ENCODE measurements around the gene IFIT1B. TPM values are rescaled to one million over a fixed set of nuclear protein-coding genes. Genes with fewer than 3 reads are reported as not detected.

Gene IFIT1B
- total RNA-seq, 2 donors from 2014 or later: not detected

DNA sequence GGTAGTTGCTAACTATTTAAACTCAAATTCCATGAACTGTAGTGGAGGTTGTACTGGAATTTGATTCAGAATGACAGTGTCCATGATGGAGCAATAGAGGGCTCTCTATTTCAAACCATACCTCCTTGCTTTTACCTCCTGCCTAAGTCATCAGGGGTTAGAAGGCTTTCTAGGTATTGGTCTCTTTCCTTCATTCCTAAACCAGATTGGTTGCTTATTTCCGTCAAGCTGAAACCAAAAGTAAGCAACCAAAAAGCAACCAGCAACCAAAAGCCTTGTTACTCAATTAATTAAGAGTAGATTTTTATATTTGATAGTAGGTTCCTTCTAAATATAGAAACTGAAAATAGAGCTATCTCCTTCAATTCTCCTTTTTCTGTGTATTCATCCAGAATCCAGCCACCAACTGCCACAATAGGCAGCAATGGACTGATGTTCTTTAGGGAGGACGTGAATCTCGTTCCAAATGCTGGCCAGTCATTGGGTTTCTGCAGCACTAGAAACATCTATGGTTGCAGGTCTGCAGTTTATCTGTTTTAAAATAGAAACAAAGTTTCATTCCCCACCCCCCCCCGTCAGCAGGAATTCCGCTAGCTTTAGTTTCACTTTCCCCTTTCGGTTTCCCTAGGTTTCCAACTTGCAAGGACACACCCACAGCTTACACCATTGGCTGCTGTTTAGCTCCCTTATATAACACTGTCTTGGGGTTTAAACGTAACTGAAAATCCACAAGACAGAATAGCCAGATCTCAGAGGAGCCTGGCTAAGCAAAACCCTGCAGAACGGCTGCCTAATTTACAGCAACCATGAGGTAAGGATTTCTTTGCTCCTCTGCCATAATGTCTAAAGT is 14.3 kb downstream of the IFIT1B start, which contains the start of gene IFIT1:
IFIT1 (plus strand) TSS at position 717 of the 850 bp plus-strand sequence; CDS start at position 807, 90 bp downstream.
- ATAC-seq (ENCODE audit: insufficient number of reproducible peaks, low FRiP score, low read depth) (peak; percentile 86), DNase-seq (ENCODE audit: low spot score) (peak; percentile 31)
- H3K9me3 ChIP-seq: no peaks in the 10 kb centered on the region
- H3K4me1 ChIP-seq (ENCODE audit: control insufficient read depth in 1 of 2, low read depth in 2 of 2): peaks cover 10 to 27% of the 10 kb centered on the region in 2 donors
- peak within 1 kb of the TSS; percentile 69 to 81 for H3K27ac ChIP-seq
- TF ChIP-seq, protein P1, sequence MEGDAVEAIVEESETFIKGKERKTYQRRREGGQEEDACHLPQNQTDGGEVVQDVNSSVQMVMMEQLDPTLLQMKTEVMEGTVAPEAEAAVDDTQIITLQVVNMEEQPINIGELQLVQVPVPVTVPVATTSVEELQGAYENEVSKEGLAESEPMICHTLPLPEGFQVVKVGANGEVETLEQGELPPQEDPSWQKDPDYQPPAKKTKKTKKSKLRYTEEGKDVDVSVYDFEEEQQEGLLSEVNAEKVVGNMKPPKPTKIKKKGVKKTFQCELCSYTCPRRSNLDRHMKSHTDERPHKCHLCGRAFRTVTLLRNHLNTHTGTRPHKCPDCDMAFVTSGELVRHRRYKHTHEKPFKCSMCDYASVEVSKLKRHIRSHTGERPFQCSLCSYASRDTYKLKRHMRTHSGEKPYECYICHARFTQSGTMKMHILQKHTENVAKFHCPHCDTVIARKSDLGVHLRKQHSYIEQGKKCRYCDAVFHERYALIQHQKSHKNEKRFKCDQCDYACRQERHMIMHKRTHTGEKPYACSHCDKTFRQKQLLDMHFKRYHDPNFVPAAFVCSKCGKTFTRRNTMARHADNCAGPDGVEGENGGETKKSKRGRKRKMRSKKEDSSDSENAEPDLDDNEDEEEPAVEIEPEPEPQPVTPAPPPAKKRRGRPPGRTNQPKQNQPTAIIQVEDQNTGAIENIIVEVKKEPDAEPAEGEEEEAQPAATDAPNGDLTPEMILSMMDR (IDR thresholded peaks at IDR 0.05): no peak
- H3K4me3 ChIP-seq: peak within 1 kb of the TSS; percentile 88
- no peaks in the 10 kb centered on the region for H3K36me3 ChIP-seq
- no peaks in the 10 kb centered on the region for H3K27me3 ChIP-seq (replicated peaks; ENCODE audit: insufficient read depth)

DNA sequence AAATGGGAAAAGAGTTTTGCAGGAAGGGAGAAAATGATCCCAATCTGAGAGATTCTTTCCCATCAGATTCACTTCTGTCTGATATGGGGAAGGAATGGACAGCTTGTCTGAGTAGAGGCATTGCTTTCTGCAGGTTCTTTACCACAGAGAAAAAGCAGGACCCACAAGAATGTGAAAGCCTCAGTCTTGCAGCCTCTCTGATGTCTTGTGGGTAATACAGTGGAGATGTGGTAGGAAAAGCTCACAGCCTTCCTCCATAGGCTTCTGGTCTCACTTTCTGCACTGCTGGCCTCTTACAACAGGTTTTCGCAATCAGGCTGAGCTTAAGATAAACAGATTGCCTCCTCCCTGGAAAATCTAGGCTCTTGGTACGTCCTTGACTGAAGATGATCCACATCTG is 15.1 kb downstream of the IFIT1B start:
- H3K27ac ChIP-seq: peak overlapping the region; percentile 69 to 81
- H3K27me3 ChIP-seq (replicated peaks; ENCODE audit: insufficient read depth): no peaks in the 10 kb centered on the region
- H3K4me1 ChIP-seq (ENCODE audit: control insufficient read depth in 1 of 2, low read depth in 2 of 2): peaks cover 10 to 27% of the 10 kb centered on the region in 2 donors
- H3K9me3 ChIP-seq: no peaks in the 10 kb centered on the region
- DNase-seq (ENCODE audit: low spot score) (no peak), ATAC-seq (ENCODE audit: insufficient number of reproducible peaks, low FRiP score, low read depth) (no peak)
- peak overlapping the region; percentile 88 for H3K4me3 ChIP-seq
- no peaks in the 10 kb centered on the region for H3K36me3 ChIP-seq
- TF ChIP-seq, protein P1 (IDR thresholded peaks at IDR 0.05): no peak

DNA sequence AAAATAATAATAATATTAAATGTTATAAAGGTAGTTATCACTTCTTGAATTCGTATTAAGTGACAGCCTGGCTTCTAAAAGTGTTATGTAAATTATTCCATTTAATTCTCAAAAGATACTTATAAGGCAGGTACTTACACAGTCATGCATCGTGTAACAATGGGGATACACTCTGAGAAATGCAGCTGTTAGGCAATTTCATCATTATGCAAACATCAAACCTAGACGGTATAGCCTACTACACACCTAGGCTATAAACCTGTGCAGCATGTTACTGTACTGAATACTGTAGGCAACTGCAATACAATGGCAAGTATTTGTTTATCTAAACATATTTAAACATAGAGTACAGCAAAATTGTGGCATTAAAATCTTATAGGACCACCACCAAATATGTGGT is 16.0 kb downstream of the IFIT1B start:
- Histone ChIP-seq H3K9me3 (no peaks in the 10 kb centered on the region), H3K36me3 (no peaks in the 10 kb centered on the region), H3K27ac (no peak overlapping the region), H3K27me3 (replicated peaks; ENCODE audit: insufficient read depth) (no peaks in the 10 kb centered on the region), H3K4me3 (peak overlapping the region; percentile 21), H3K4me1 (ENCODE audit: control insufficient read depth in 1 of 2, low read depth in 2 of 2) (peaks cover 10 to 27% of the 10 kb centered on the region in 2 donors)
- TF ChIP-seq, protein P1 (IDR thresholded peaks at IDR 0.05): no peak
- no peak for ATAC-seq (ENCODE audit: insufficient number of reproducible peaks, low FRiP score, low read depth)
- no peak for DNase-seq (ENCODE audit: low spot score)

DNA sequence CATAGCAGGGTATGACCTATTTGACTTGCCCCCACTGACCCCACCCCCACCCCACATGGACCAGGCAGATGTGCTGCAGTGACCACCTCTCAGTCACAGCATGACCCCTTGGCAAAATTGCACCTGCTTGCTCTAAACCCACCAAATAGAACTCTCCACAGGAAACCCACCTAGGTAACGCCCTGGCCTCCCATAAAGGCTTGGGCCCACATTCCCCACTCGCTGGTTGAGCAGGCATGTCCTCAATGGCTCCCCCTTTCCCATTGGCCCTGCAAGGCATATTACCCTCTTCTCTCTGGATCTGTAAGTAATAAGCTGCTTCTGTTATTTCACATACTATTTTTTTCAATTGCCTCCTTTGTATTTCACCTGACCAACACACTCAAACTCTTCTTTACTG is 17.3 kb downstream of the IFIT1B start:
- DNase-seq (ENCODE audit: low spot score) (no peak), ATAC-seq (ENCODE audit: insufficient number of reproducible peaks, low FRiP score, low read depth) (no peak)
- no peak overlapping the region for H3K27ac ChIP-seq
- no peaks in the 10 kb centered on the region for H3K9me3 ChIP-seq
- TF ChIP-seq, protein P1 (IDR thresholded peaks at IDR 0.05): no peak
- peaks cover 10 to 27% of the 10 kb centered on the region in 2 donors for H3K4me1 ChIP-seq (ENCODE audit: control insufficient read depth in 1 of 2, low read depth in 2 of 2)
- H3K27me3 ChIP-seq (replicated peaks; ENCODE audit: insufficient read depth): no peaks in the 10 kb centered on the region
- no peak overlapping the region for H3K4me3 ChIP-seq
- no peaks in the 10 kb centered on the region for H3K36me3 ChIP-seq

DNA sequence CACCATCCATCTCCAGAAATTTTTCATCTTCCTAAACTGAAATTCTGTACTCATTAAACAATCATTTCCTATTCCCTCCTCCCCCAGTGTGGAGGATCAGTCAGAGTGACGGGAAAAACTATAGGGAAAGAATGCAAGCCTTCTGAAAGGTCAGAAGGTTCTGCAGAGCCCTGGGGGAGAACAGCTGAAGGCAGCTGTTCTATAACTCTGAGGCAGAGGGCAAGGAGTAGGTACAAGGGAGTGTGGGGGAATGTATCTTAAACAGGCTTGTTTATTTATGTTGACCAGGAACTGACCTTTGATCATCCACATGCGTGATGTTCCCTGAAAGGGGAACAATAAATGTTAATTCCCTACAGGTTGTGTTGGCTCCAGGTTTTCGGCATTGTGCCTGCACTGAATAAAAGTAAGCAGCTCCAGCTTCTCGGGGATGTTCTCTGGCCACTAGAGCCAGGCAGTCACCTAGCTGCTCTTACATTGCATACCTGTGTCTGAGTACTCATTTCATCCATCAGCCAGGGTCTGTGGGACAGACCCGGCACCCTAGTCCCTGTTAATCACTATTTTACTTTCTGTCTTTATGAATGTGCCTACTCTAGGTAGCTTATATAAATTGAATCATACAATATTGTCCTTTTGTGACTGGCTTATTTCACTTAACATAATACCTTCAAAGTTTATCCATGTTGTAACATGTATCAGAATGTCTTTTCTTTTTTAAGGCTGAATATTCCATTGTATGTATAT is 20.3 kb downstream of the IFIT1B start:
- Histone ChIP-seq H3K36me3 (peaks cover 5% of the 10 kb centered on the region), H3K9me3 (no peaks in the 10 kb centered on the region), H3K4me1 (ENCODE audit: control insufficient read depth in 1 of 2, low read depth in 2 of 2) (peaks cover 4 to 22% of the 10 kb centered on the region in 2 donors), H3K27me3 (replicated peaks; ENCODE audit: insufficient read depth) (no peaks in the 10 kb centered on the region), H3K4me3 (no peak overlapping the region), H3K27ac (no peak overlapping the region)
- ATAC-seq (ENCODE audit: insufficient number of reproducible peaks, low FRiP score, low read depth): no peak
- no peak for DNase-seq (ENCODE audit: low spot score)
- TF ChIP-seq, protein P1 (IDR thresholded peaks at IDR 0.05): no peak

Measured in thoracic aorta (tissue), 2 donors.